HG03175 (cell line): Measurements from ENCODE around the gene TNFSF13.

Source experiments
- ATAC-seq: cut with Tn5 transposase; IDR thresholded peaks from one replicate; pipeline ENCODE4 v1.9.1; 2021; ENCODE audit warnings: mild to moderate bottlenecking, moderate library complexity; ENCODE audit not compliant: unreplicated experiment

TNFSF13 gene

GRCh38 chr17:7558544-7559319, at the start of gene TNFSF13:
TNFSF13 (plus strand) TSS chr17:7558750; CDS start chr17:7559040, 290 bp downstream.
- no peak for ATAC-seq

- ATAC-seq = no peak
Observed at GRCh38 chr17:7508846-7509245, 49.7 kb upstream of the TNFSF13 start.

- no peak for ATAC-seq
Observed at GRCh38 chr17:7509937-7510336, 48.6 kb upstream of the TNFSF13 start.

- ATAC-seq = no peak
Observed at GRCh38 chr17:7511108-7511507, 47.4 kb upstream of the TNFSF13 start.

GRCh38 chr17:7512105-7512504, 46.4 kb upstream of the TNFSF13 start:
- no peak for ATAC-seq

GRCh38 chr17:7512824-7513540, 45.6 kb upstream of the TNFSF13 start:
- ATAC-seq = no peak

- no peak for ATAC-seq
Observed at GRCh38 chr17:7513850-7514419, 44.6 kb upstream of the TNFSF13 start.

GRCh38 chr17:7515911-7516610, 42.5 kb upstream of the TNFSF13 start:
- ATAC-seq = no peak

GRCh38 chr17:7523033-7523432, 35.5 kb upstream of the TNFSF13 start:
- ATAC-seq = no peak

GRCh38 chr17:7528842-7529241, 29.7 kb upstream of the TNFSF13 start:
- ATAC-seq = no peak

GRCh38 chr17:7530023-7530900, 28.3 kb upstream of the TNFSF13 start:
- ATAC-seq = no peak

- no peak for ATAC-seq
Observed at GRCh38 chr17:7538050-7538449, 20.5 kb upstream of the TNFSF13 start.

GRCh38 chr17:7538891-7539545, 19.5 kb upstream of the TNFSF13 start:
- no peak for ATAC-seq

- no peak for ATAC-seq
Observed at GRCh38 chr17:7541074-7541621, 17.4 kb upstream of the TNFSF13 start.

- no peak for ATAC-seq
Observed at GRCh38 chr17:7544911-7545310, 13.6 kb upstream of the TNFSF13 start.

GRCh38 chr17:7548585-7549400, 9.8 kb upstream of the TNFSF13 start, which contains the start of gene TNFSF12:
TNFSF12 (plus strand) TSS chr17:7549058; CDS start chr17:7549154, 96 bp downstream.
- ATAC-seq = peak; percentile 40

GRCh38 chr17:7549401-7550055, 9.0 kb upstream of the TNFSF13 start:
- peak; percentile 31 for ATAC-seq

GRCh38 chr17:7550344-7550743, 8.2 kb upstream of the TNFSF13 start:
- no peak for ATAC-seq
